H1 (cell line): ENCODE results near the gene GINS2. TPM values are rescaled to one million over a fixed set of nuclear protein-coding genes. Genes with fewer than 3 reads are reported as not detected.

ENCODE experiments used
- ASH2L ChIP-seq: fragments of 200-600, 300-600 bp; sonication (generic); IDR thresholded peaks from one replicate; pipeline ENCODE4 v1.7.1; 2017; ENCODE audit warnings: low read length
- ATF2 ChIP-seq: IDR thresholded peaks from 2 replicates; pipeline ENCODE4 v1.6.1; 2012; ENCODE audit warnings: low read length, inconsistent platforms
- CHD7 ChIP-seq: fragments of 300-600 bp; sonication (generic); IDR thresholded peaks from 2 replicates; pipeline ENCODE4 v1.7.1; 2012; ENCODE audit warnings: low read length, moderate library complexity, mild to moderate bottlenecking, inconsistent platforms; ENCODE audit not compliant: insufficient replicate concordance
- CREB1 ChIP-seq: IDR thresholded peaks from 2 replicates; pipeline ENCODE4 v1.6.1; 2012; ENCODE audit warnings: inconsistent platforms
- GTF2F1 ChIP-seq: IDR thresholded peaks from 2 replicates; pipeline ENCODE4 v1.6.1; 2012; ENCODE audit warnings: low read depth, low read length, improper control_type of control experiment, borderline replicate concordance
- PHF8 ChIP-seq: fragments of 200-600 bp; sonication (generic); conservative IDR thresholded peaks from 2 replicates; pipeline ENCODE4 v1.7.1; 2012; ENCODE audit warnings: low read depth, mild to moderate bottlenecking, inconsistent platforms, low read length, moderate library complexity
- POLR2AphosphoS5 ChIP-seq: IDR thresholded peaks from 2 replicates; pipeline ENCODE4 v1.6.1; 2011; ENCODE audit warnings: low read depth, low read length
- RBBP5 ChIP-seq: IDR thresholded peaks from 2 replicates; pipeline ENCODE4 v1.7.1; 2012; ENCODE audit warnings: low read depth, mild to moderate bottlenecking, inconsistent platforms, low read length, moderate library complexity, borderline replicate concordance
- SRF ChIP-seq: IDR thresholded peaks from 2 replicates; pipeline ENCODE4 v1.6.1; 2011; ENCODE audit warnings: mild to moderate bottlenecking, low read depth, low read length, moderate library complexity
- TAF1 ChIP-seq: IDR thresholded peaks from 2 replicates; pipeline ENCODE4 v1.6.1; 2011; ENCODE audit warnings: mild to moderate bottlenecking, low read depth, low read length
- TCF12 ChIP-seq: IDR thresholded peaks from 2 replicates; pipeline ENCODE4 v1.6.1; 2011; ENCODE audit warnings: low read depth, mild to moderate bottlenecking, low read length
- polyA plus RNA-seq, 7 experiments: library from polyadenylated mRNA; depleted of rRNA in 3 of 7; stranded (reverse) in 5 of 7; unstranded in 2 of 7; fragments of >200 nt in 5 of 7; fragments of 200-250 nt in 2 of 7; gene quantifications; 1 replicate in 5 of 7; 2 replicates in 1 of 7; 4 replicates in 1 of 7; pipeline versions ENCODE4 v1.2.1 to v1.2.3, GENCODE V29; 2011 to 2013; ENCODE audit warnings: missing spikeins in 2 of 7, mixed read lengths in 2 of 7
- total RNA-seq: library from RNA; stranded (reverse); fragmentation: NEBNext Ultra II Directional; extraction: Animal tissue kit (Norgen Biotek cat#: 25700); gene quantifications from 2 replicates; pipeline ENCODE4 v1.2.1, GENCODE V29; 2021

The GINS2 gene
- total and polyA plus RNA-seq, 2 of the 8 experiments (the other 6 are each of a cell fraction or from before 2014, with no cell fraction given): 29.4 to 59.1 TPM

GRCh38 chr16:85736921-85737320 is 48.2 kb upstream of the GINS2 start (continued):
- TF ChIP-seq CHD7 (no peak), GTF2F1 (no peak), SRF (no peak), PHF8 (no peak), POLR2AphosphoS5 (no peak), CREB1 (no peak), ASH2L (no peak), RBBP5 (no peak), TAF1 (no peak), TCF12 (no peak), ATF2 (no peak)
